HEK293 (cell line): Measurements from ENCODE around the gene MRC2.

Experiments
- KLF10 ChIP-seq: fragments of 450-650 bp; IDR thresholded peaks from 2 replicates; pipeline ENCODE4 v1.5.1; 2018; ENCODE audit warnings: missing biosample characterization, mild to moderate bottlenecking, missing genetic modification characterization
- SP2 ChIP-seq: fragments of 450-650 bp; formaldehyde crosslinking; IDR thresholded peaks from 2 replicates; pipeline ENCODE4 v1.5.1; 2016; ENCODE audit warnings: missing biosample characterization, missing genetic modification characterization
- ZNF23 ChIP-seq: fragments of 450-650 bp; formaldehyde crosslinking; IDR thresholded peaks from 2 replicates; pipeline ENCODE4 v1.5.1; 2016; ENCODE audit warnings: missing biosample characterization, missing genetic modification characterization, borderline replicate concordance
- ZNF239 ChIP-seq: fragments of 450-650 bp; formaldehyde crosslinking; IDR thresholded peaks from 2 replicates; pipeline ENCODE4 v1.5.1; 2016; ENCODE audit warnings: missing biosample characterization, missing genetic modification characterization
- TF ChIP-seq, protein P1 (sequence below): fragments of 450-650 bp; formaldehyde crosslinking; IDR thresholded peaks from 2 replicates; pipeline ENCODE4 v1.5.1; 2016; ENCODE audit warnings: missing biosample characterization, missing genetic modification characterization

DNA sequence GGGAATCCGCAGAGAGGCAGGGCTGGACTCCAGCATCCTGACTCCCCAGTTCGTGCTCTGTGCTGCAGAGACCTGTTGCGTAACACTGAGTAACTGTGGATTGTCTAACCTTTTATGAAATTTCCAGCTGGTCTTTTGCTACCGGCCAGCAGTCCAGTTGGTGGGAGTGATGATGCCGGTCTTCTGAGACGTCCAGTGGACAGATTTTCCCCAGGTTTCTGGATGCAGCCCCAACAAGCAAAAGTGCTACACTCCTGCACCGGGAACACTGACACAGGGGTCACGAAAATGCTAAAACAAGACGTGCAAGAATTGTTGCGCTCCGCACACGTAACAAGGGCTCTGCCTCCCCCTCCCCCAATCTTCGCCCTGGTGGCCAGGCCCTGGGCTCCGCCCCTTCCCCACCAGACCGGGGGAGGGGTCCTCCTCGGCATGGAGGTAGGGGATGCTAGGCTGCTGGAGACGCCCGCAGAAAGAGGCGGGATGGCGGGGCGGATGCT is 701 bp upstream of the MRC2 start:
- TF ChIP-seq SP2 (tag by site-specific recombination) (no peak), ZNF239 (no peak), KLF10 (tag by site-specific recombination) (no peak), ZNF23 (tag by site-specific recombination) (no peak)
- TF ChIP-seq, protein P1, sequence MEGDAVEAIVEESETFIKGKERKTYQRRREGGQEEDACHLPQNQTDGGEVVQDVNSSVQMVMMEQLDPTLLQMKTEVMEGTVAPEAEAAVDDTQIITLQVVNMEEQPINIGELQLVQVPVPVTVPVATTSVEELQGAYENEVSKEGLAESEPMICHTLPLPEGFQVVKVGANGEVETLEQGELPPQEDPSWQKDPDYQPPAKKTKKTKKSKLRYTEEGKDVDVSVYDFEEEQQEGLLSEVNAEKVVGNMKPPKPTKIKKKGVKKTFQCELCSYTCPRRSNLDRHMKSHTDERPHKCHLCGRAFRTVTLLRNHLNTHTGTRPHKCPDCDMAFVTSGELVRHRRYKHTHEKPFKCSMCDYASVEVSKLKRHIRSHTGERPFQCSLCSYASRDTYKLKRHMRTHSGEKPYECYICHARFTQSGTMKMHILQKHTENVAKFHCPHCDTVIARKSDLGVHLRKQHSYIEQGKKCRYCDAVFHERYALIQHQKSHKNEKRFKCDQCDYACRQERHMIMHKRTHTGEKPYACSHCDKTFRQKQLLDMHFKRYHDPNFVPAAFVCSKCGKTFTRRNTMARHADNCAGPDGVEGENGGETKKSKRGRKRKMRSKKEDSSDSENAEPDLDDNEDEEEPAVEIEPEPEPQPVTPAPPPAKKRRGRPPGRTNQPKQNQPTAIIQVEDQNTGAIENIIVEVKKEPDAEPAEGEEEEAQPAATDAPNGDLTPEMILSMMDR (tag by site-specific recombination), result no peak
